ENCODE data around the gene LPAR6.

DNA sequence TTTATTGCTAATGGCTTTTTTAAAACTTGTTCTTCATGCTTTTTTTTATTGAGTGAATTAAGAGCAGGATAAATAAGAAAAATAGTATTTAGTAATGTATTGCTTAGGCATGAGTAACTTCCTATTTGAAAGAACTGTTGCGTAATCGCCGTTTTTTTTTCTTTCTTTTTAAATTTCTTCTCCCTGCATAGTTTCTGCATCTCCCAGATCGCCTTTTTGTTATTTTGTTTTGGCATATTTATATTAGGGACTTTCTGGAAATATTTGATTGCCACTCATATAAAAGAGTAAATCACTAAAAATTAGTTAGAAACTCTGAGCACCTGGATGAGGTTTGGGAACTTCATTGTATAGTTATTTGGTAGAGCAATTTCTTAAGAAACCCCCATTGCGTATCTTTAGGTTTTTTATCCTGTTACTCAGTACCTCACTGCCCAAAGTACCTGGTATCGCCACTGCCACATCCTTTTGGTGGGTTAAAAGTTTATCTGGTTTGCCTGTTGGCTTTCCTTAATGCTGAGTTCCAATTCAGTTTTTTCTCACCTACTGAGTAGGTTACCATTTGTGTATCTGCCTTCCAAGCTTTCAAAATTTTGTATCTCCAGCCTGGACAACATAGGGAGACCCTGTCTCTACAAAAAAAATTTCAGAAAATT, 36.2 kb upstream of the LPAR6 start:
- TF ChIP-seq, protein P1, sequence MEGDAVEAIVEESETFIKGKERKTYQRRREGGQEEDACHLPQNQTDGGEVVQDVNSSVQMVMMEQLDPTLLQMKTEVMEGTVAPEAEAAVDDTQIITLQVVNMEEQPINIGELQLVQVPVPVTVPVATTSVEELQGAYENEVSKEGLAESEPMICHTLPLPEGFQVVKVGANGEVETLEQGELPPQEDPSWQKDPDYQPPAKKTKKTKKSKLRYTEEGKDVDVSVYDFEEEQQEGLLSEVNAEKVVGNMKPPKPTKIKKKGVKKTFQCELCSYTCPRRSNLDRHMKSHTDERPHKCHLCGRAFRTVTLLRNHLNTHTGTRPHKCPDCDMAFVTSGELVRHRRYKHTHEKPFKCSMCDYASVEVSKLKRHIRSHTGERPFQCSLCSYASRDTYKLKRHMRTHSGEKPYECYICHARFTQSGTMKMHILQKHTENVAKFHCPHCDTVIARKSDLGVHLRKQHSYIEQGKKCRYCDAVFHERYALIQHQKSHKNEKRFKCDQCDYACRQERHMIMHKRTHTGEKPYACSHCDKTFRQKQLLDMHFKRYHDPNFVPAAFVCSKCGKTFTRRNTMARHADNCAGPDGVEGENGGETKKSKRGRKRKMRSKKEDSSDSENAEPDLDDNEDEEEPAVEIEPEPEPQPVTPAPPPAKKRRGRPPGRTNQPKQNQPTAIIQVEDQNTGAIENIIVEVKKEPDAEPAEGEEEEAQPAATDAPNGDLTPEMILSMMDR (IDR thresholded peaks at IDR 0.05), result no peak
- TF ChIP-seq POLR2A (IDR thresholded peaks at IDR 0.05), result no peak
